ENCODE data around the gene CCDC32.

The CCDC32 gene

DNA sequence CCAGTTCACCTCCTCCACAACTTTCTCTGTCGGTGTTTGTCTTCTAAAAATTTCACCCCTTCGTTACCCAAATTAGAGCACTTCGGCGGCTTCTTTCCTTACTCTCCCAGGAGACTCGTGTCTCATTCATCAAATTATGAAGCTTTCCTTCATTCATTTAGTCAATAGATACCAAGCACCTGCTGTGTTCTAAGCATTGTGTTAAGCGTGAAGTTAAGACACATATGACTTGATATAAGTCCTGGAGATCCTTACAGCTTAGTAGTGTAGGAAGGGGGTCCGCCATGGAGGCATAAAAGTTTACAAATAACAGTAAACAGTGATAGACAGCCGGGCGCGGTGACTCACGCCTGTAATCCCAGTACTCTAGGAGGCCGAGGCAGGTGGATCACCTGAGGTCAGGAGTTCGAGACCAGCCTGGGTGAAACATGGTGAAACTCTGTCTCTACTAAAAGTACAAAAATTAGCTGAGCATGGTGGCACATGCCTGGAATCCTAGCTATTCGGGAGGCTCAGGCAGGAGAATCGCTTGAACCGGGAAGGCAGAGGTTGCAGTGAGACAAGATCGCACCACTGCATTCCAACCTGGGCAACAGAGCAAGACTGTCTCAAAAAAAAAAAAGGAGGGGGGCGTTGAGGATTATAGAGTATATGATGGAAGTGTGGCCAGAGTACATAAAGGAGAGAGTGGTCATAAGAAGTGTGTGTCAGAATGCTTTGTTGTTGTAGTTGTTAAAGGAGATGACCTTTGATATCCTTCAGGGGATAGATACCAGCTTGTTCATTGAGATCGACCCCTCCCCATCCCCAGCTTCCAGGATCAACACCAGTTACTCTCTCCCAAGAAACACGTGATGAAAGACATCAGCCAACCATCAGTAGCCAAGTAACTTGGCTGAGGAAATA lies 744 bp upstream of the CCDC32 start:
- DNase-seq (ENCODE audit: low spot score), result no peak

GRCh38 chr15:40563426-40563825 lies 1.4 kb downstream of the CCDC32 start:
- no peak for DNase-seq (ENCODE audit: low spot score)

DNA sequence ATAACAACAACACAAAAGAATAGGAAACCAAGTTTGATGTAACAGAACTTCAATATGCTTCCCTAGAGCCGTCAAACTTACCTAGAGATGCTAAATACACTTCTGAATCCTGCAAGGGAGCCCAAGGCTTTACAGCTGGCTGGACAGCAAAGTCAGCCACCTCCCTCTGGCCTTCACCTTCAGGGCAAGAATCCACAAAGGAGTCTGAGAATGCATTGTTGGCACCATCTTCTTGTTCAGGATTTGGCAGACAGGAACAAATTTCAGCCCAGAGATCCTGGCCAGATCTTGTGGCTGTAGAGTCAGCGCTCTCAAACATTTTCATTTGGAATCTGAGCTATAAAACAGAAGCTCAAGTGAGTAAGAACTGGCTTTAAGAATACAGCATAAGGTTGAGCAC lies 2.2 kb downstream of the CCDC32 start:
- no peak for DNase-seq (ENCODE audit: low spot score)

DNA sequence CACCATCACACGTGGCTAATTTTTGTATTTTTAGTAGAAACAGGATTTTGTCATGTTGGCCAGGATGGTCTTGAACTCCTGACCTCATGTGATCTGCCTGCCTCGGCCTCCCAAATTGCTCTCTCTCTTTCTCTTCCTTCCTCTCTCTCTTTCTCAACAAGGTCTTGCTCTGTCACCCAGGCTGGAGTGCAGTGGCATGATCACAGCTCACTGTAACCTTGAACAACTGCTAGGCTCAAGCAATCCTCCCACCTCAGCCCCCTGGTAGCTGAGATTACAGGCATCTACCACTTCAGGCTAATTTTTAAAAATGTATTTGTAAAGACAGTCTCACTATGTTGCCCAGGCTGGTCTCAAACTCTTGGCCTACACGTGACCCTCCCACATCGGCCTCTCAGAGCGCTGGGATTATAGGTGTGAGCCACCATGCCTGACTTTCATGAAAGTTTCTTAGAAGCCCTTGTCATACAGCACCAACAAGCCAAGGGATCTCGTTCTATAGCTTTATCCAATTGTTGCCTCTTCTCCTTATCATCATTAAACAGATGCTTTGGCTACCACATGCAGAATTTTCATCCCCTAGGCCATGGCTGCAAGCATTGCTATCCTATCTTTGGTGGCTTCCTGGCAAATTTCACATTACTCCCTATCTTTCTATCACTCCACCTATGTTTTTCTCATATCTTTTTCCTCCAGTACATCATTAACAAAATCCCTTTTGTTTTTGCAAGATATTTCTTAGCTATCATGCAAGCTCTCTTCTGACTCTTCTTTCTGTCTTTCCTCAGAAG lies 5.7 kb downstream of the CCDC32 start:
- no peak for DNase-seq (ENCODE audit: low spot score)

GRCh38 chr15:40555876-40556275 lies 9.0 kb downstream of the CCDC32 start:
- DNase-seq (ENCODE audit: low spot score), result no peak

DNA sequence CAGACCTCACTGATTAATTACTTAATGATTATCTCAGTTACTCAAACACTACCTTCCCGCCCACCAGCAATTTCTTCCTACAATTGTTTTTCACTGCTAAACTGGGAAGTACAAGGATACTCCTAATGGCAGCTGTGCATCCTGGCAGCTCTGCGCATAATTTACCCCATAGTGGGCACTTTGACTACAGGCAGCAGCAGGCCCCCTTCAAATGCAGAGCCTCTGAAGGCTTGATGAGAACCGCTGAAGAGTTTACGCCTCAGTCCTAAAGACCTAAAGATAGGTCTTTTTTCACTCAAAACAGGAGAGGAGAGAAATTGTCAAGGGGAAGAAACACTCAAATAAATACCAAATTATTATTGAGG lies 10.7 kb downstream of the CCDC32 start:
- no peak for DNase-seq (ENCODE audit: low spot score)

GRCh38 chr15:40550341-40551037 lies 14.4 kb downstream of the CCDC32 start:
- peak; percentile 45 for DNase-seq (ENCODE audit: low spot score)

GRCh38 chr15:40549894-40550293 lies 14.9 kb downstream of the CCDC32 start:
- DNase-seq (ENCODE audit: low spot score), result no peak

DNA sequence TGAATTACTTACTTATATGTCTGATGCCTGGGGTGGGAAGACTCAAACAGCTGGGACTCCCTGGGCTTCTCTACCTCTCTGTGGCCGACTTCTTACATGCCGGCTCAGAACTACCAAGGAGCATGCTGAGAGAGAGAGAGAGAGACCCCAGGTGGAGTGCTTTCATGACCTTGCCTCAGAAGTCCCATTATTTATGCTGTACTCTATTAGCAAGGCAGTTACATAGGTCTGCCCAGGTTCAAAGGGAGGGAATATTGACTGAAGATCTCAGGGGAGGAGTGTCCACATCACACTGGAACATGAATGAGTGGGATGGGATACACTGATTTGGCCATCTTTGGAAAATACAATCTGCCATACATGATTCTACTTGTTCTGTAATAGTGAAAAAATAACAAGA lies 16.2 kb downstream of the CCDC32 start:
- no peak for DNase-seq (ENCODE audit: low spot score)

GRCh38 chr15:40545457-40545856 lies 19.4 kb downstream of the CCDC32 start:
- no peak for DNase-seq (ENCODE audit: low spot score)

- peak; percentile 46 for DNase-seq (ENCODE audit: low spot score)
Measured at GRCh38 chr15:40543631-40544294, 21.1 kb downstream of the CCDC32 start.

GRCh38 chr15:40543082-40543481 lies 21.8 kb downstream of the CCDC32 start:
- DNase-seq (ENCODE audit: low spot score), result no peak

DNA sequence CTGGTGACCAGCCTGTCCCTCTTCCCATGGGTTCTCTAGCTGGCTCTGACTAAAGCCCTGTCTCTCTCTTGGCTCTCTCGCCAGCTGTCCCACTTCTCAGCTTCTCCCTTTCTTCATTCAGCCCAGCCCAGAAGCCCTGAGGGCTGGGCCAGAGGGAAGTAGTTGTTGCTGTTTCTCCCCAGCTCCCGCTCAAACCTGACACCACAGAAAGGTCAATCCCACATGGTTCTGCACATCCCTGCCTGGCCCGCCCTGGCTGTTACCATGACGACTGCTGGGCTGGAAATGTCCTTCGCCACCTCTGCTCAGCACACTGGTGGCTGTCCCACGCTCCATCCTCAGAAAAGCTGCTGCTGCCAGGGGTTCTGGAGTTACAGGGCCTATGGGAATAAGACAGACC lies 25.9 kb downstream of the CCDC32 start:
- DNase-seq (ENCODE audit: low spot score), result no peak

GRCh38 chr15:40536501-40536900 lies 28.3 kb downstream of the CCDC32 start:
- no peak for DNase-seq (ENCODE audit: low spot score)

DNA sequence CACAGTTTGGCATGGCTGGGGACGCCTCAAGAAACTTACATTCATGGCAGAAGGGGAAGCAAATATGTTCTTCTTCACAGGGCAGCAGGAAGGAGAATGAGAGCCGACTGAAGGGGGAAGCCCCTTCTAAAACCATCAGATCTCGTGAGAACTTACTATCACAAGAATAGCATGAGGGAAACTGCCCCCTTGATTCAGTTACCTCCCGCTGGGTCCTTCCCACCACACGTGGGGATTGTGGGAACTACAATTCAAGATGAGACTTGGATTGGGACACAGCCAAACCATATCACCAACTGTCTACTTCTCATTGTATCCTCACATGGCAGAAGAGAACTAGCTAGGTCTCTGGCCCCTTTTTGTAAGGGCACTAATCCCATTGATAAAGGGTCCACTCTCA lies 30.5 kb downstream of the CCDC32 start:
- DNase-seq (ENCODE audit: low spot score), result no peak

DNA sequence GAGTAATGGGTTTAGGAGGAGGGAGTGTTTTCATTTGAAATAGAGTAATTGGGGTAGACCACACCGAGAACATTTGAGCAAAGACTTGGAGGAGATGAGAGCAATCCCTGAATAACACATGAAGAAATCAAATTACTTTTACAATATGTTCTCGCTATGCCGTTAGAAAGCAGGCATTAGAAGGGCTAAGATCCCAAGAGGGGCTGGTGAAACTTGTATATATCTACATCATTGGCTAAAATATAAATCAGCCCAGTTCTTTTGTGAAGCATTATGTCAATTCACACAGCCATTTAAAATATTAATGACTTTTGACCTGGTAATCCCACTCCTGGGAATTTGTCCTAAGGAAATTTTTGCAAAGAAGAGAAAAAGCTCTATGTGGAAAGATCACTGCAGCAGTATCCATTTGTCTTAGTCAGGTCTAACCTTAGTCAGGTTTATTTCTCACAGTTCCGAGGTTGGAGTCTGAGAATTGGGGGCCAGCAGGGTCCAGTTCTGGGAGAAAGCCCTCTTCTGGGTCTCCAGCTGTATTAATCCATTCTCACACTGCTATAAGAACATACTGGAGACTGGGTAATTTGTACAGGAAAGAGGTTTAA lies 31.0 kb downstream of the CCDC32 start:
- DNase-seq (ENCODE audit: low spot score), result no peak

DNA sequence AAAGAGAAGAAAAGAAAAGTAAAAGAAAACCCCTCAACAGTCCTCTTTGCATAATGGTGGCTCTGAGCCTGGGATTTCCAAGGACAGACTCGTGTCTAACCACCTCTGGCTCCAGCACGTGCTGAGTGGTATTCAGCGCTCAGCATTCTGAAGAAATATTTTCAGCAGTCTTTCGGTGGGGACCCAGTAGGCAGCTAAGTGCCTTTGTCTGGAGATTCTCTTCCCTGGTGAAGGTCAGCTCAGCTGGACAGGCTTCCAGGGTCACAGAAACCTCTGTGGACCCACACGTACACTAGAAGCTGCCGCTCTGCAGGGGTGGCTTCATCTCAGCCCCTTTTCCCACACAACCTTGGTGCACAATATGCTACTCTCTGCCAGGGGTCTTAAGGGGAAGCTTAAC lies 36.0 kb downstream of the CCDC32 start:
- no peak for DNase-seq (ENCODE audit: low spot score)

- no peak for DNase-seq (ENCODE audit: low spot score)
Measured at GRCh38 chr15:40525855-40526254, 39.0 kb downstream of the CCDC32 start.

- no peak for DNase-seq (ENCODE audit: low spot score)
Measured at GRCh38 chr15:40523611-40524010, 41.2 kb downstream of the CCDC32 start.

DNA sequence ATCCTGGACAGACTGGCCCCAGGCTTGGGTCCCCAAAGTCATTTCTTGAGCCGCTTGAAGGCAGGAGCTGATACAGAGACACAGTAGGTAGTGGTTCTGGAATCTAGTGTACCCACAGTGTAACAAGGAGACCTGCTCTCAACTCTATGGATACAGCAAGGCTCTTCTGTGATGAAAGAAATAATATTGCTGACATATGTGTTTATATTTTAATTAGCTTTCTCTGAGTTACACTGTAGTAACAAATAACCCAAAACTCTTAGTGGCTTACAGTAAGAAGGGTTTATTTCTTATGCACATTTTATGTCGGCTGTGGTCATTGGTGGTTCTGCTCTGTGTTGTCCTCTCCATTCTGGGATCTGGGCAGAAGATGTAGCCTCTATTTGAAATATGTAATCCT lies 48.5 kb downstream of the CCDC32 start:
- no peak for DNase-seq (ENCODE audit: low spot score)

DNA sequence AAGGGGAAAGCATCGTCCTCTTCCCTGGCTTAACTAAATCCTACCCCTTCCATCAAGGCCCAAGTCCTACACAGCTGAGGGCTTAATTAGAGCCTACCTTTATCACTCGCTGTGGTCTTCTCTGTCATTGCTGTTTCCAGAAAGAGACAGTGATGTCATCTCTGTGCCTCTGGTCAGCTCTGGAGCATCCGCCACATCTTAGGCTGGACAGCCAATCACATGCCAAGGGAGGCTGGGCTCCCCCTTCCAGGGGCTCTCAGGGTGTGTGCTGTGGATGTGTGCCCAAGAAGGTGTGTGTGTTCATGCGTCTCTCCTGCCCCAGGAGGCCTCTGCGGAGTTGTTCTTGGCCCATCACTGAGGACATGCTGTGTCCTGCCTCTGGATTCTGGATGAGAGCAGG lies 51.2 kb downstream of the CCDC32 start:
- DNase-seq (ENCODE audit: low spot score), result no peak

DNA sequence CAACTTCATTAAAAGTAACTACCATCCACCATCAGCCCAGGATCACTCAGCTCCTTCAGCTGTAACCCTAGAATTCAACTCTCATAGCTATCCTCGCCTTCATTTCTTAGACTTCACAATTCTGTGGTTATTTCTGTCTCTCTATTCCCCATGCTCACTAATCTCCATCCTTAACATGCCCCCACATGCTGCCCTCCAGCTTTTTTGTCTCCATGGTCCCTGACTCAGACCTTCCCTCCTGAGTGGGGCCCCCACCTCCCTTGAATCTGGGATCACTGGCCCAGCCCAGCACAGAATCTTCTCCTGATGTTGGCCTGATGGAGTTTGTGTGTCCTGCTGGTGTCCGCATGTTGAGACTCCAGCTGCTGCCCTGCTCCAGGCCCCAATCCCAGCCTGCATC lies 52.4 kb downstream of the CCDC32 start:
- no peak for DNase-seq (ENCODE audit: low spot score)
